NCI-H526 treated with DMSO at 0.1 percent for 48 hours (cell line): ENCODE measurements around the gene RRBP1.

ENCODE experiments used
- DNase-seq: peaks from one replicate; lab custom pipeline; 2025; lab: John Stamatoyannopoulos, UW

The RRBP1 gene

GRCh38 chr20:17622851-17623508, 59.1 kb downstream of the RRBP1 start:
- DNase-seq: no peak

GRCh38 chr20:17622086-17622850, 59.8 kb downstream of the RRBP1 start:
- DNase-seq: no peak

- DNase-seq: no peak
These were observed 60.6 kb downstream of the RRBP1 start for GRCh38 chr20:17621229-17621968.

GRCh38 chr20:17620371-17621228, 61.4 kb downstream of the RRBP1 start:
- no peak for DNase-seq

GRCh38 chr20:17619351-17620093, 62.5 kb downstream of the RRBP1 start:
- DNase-seq: no peak

- DNase-seq: no peak
These were observed 63.4 kb downstream of the RRBP1 start for GRCh38 chr20:17618673-17619013.

- DNase-seq: no peak
These were observed 64.0 kb downstream of the RRBP1 start for GRCh38 chr20:17617868-17618672.

GRCh38 chr20:17617212-17617867, 64.7 kb downstream of the RRBP1 start:
- no peak for DNase-seq

GRCh38 chr20:17616480-17617211, 65.4 kb downstream of the RRBP1 start:
- DNase-seq: no peak

GRCh38 chr20:17615645-17616479, 66.2 kb downstream of the RRBP1 start:
- DNase-seq: no peak

- DNase-seq: no peak
These were observed 67.0 kb downstream of the RRBP1 start for GRCh38 chr20:17614812-17615644.

- DNase-seq: peak; percentile 63
These were observed 67.7 kb downstream of the RRBP1 start for GRCh38 chr20:17614176-17614811.

- DNase-seq: no peak
These were observed 68.5 kb downstream of the RRBP1 start for GRCh38 chr20:17613328-17614175.

- DNase-seq: no peak
These were observed 69.1 kb downstream of the RRBP1 start for GRCh38 chr20:17612992-17613327.

GRCh38 chr20:17612287-17612991, 69.6 kb downstream of the RRBP1 start:
- DNase-seq: no peak
